Skeletal muscle satellite cell (primary cell): ENCODE measurements around the gene SRCAP. TPM values are rescaled to one million over a fixed set of nuclear protein-coding genes. Genes with fewer than 3 reads are reported as not detected.

ENCODE experiments used
- H3K27me3 ChIP-seq: 2 replicates; pipeline ENCODE4 v1.7.0; 2013; ENCODE audit warnings: low read length; ENCODE audit not compliant: control insufficient read depth, insufficient read depth
- H3K36me3 ChIP-seq: 2 replicates; pipeline ENCODE4 v1.7.0; 2013; ENCODE audit warnings: mild to moderate bottlenecking, control low read depth, low read length; ENCODE audit not compliant: insufficient read depth
- H3K4me1 ChIP-seq: 2 replicates; pipeline ENCODE4 v1.7.0; 2013; ENCODE audit warnings: low read length; ENCODE audit not compliant: control insufficient read depth, insufficient read depth
- H3K4me2 ChIP-seq: 2 replicates; pipeline ENCODE4 v1.7.0; 2013; ENCODE audit warnings: mild to moderate bottlenecking, low read length
- H3K4me3 ChIP-seq: 2 replicates; pipeline ENCODE4 v1.7.0; 2013; ENCODE audit warnings: low read length
- H3K9ac ChIP-seq: 2 replicates; pipeline ENCODE4 v1.7.0; 2013; ENCODE audit warnings: mild to moderate bottlenecking, low read depth, low read length, moderate library complexity
- H3K9me3 ChIP-seq: replicated peaks from 2 replicates; pipeline ENCODE4 v1.7.0; 2013; ENCODE audit warnings: mild to moderate bottlenecking, control low read depth, low read length
- small RNA-seq: library from RNA; depleted of rRNA; stranded (forward); fragments of <200 nt; gene quantifications from one replicate; pipeline ENCODE3, GENCODE V24; 2012

The SRCAP gene

GRCh38 chr16:30786115-30786935 lies 87.4 kb downstream of the SRCAP start:
- Histone ChIP-seq H3K36me3 (peaks cover 28% of the 10 kb centered on the region), H3K9me3 (no peaks in the 10 kb centered on the region), H3K4me3 (peak overlapping the region; percentile 98), H3K4me1 (peaks cover 18% of the 10 kb centered on the region), H3K9ac (peak overlapping the region; percentile 99), H3K4me2 (peak overlapping the region; percentile 94), H3K27me3 (no peaks in the 10 kb centered on the region)

GRCh38 chr16:30786936-30787612 lies 88.1 kb downstream of the SRCAP start, which contains the start of gene ZNF629:
Gene ZNF629, minus strand, starts transcription at chr16:30787205. Its CDS starts 2,723 bp downstream, at chr16:30784482.
- Histone ChIP-seq H3K36me3 (peaks cover 20% of the 10 kb centered on the region), H3K9me3 (no peaks in the 10 kb centered on the region), H3K9ac (peak within 1 kb of the TSS; percentile 99), H3K4me2 (peak within 1 kb of the TSS; percentile 94), H3K4me1 (peaks cover 18% of the 10 kb centered on the region), H3K4me3 (peak within 1 kb of the TSS; percentile 98), H3K27me3 (peaks cover 2% of the 10 kb centered on the region)

DNA sequence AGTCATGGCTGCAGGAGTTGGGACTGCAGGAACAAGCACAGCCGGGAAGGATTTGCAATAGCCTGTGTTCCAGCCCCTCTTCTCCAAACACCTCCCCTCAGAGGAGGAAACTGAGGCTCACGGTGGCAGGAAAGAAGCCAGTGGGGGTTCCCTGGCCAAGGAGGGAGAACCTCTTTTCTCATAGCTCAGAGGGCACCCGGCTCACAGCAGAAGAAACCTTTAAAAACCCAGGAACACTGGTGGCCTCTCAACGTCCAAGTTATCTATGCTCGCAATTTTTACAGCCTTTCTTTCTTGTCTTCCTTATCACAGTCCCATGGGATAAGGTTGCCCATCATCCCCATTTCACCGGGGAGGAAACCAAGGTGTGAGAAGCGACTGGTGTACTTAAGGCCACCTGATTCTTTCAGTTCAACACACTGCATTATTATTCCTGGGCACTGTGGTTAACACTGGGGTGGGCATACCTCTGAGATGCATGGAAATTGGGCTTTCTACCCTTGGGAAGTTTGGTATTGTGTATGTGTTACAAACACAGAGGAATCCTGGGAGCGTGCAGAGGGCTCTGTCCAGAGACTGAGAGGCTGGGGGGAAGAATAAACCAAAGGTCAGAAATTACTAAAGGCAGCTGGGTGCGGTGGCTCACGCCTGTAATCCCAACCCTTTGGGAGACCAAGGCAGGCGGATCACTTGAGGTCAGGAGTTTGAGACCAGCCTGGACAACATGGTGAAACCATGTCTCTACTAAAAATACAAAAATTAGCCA lies 88.8 kb downstream of the SRCAP start:
- Histone ChIP-seq H3K9me3 (no peaks in the 10 kb centered on the region), H3K4me2 (peak overlapping the region; percentile 94), H3K27me3 (peaks cover 2% of the 10 kb centered on the region), H3K4me3 (peak overlapping the region; percentile 98), H3K4me1 (peaks cover 18% of the 10 kb centered on the region), H3K36me3 (peaks cover 13% of the 10 kb centered on the region), H3K9ac (peak overlapping the region; percentile 99)

Small RNA genes lying within 50 kb of the gene (small RNA-seq; reads per million reads assigned to genes)
- gene RNU6-1043P (not detected), gene RNU6-416P (not detected), gene SNORA30 (614 reads per million, percentile 99 among the genes with 10 or more reads in this experiment)
